GM12878 (cell line): Measurements from ENCODE around the gene GALNTL6. TPM values are rescaled to one million over a fixed set of nuclear protein-coding genes. Genes with fewer than 3 reads are reported as not detected.

ENCODE experiments used
- ATAC-seq: fragments of 200-7000 bp; cut with Tn5 transposase; 3 replicates; pipeline ENCODE4 v1.9.1; 2020; ENCODE audit warnings: mild to moderate bottlenecking, moderate library complexity
- BruUV-seq: library from RNA; stranded (reverse); fragments of 400-500 nt; replicated peaks from 2 replicates; lab custom pipeline; 2021; lab: Mats Ljungman, UMichigan
- CTCF ChIA-PET: fragments of 300-600 bp; sonication (Branson Sonifier 250); formaldehyde crosslinking; extraction: SDS; loops from one replicate; lab custom pipeline; 2021; ENCODE audit warnings: inconsistent platforms; lab: Yijun Ruan, JAX
- POLR2A ChIA-PET: fragments of 350-600 bp; formaldehyde crosslinking; extraction: SDS; loops from one replicate; lab custom pipeline; 2021; ENCODE audit warnings: inconsistent platforms; lab: Charles Lee
- RAD21 ChIA-PET: fragments of 300-600 bp; sonication (Branson Sonifier 250); formaldehyde crosslinking; loops from one replicate; lab custom pipeline; 2023; ENCODE audit warnings: antibody characterized with exemption; ENCODE audit not compliant: unreplicated experiment; lab: Charles Lee
- SMC1A ChIA-PET: fragments of 300-600 bp; sonication (Branson Sonifier 250); formaldehyde crosslinking; loops from one replicate; lab custom pipeline; 2023; ENCODE audit not compliant: unreplicated experiment, uncharacterized antibody; lab: Charles Lee
- DNase-seq: peaks from one replicate; pipeline ENCODE4 v3.0.0-alpha.2; 2011; ENCODE audit warnings: low read depth, low spot score
- FAIRE-seq: peaks from 3 replicates; lab custom pipeline; 2011; peaks lifted over from hg19 to GRCh38; lab: Jason Lieb, UNC
- H2AFZ ChIP-seq: 2 replicates; pipeline ENCODE4 v1.6.0; 2011; ENCODE audit warnings: low read depth, low read length, control low read depth; ENCODE audit not compliant: control insufficient read depth
- H3K27ac ChIP-seq: 2 replicates; pipeline ENCODE4 v1.5.1; 2011; ENCODE audit warnings: control low read depth; ENCODE audit not compliant: control insufficient read depth, insufficient read depth
- H3K27me3 ChIP-seq, 2 experiments: replicated peaks in 1 of 2; 2 replicates each; pipeline versions ENCODE4 v1.6.0 to v1.6.1; 2011; ENCODE audit warnings: low read length in 1 of 2; ENCODE audit not compliant: control insufficient read depth in 2 of 2, insufficient read depth in 2 of 2
- H3K36me3 ChIP-seq, 2 experiments: 2 replicates each; pipeline ENCODE4 v1.5.1; 2011; ENCODE audit warnings: low read length in 1 of 2; ENCODE audit not compliant: control insufficient read depth in 2 of 2, insufficient read depth in 2 of 2
- H3K4me1 ChIP-seq: 2 replicates; pipeline ENCODE4 v1.6.1; 2011; ENCODE audit warnings: mild to moderate bottlenecking, low read length, moderate library complexity, mixed read lengths; ENCODE audit not compliant: control insufficient read depth, insufficient read depth
- H3K4me2 ChIP-seq: 2 replicates; pipeline ENCODE4 v1.6.0; 2011; ENCODE audit warnings: control low read depth; ENCODE audit not compliant: control insufficient read depth, insufficient read depth
- H3K4me3 ChIP-seq: fragments of 200-600 bp; sonication (generic); 2 replicates; pipeline ENCODE4 v1.5.1; 2016
- H3K79me2 ChIP-seq: 2 replicates; pipeline ENCODE4 v1.6.0; 2011; ENCODE audit warnings: low read length; ENCODE audit not compliant: control insufficient read depth, insufficient read depth
- H3K9ac ChIP-seq: 2 replicates; pipeline ENCODE4 v1.8.0; 2011; ENCODE audit warnings: low read length, control low read depth, mixed read lengths; ENCODE audit not compliant: control insufficient read depth, insufficient read depth
- H3K9me3 ChIP-seq: replicated peaks from 3 replicates; pipeline ENCODE4 v1.5.1; 2011; ENCODE audit warnings: mild to moderate bottlenecking, low read length; ENCODE audit not compliant: control insufficient read depth, insufficient read depth
- H4K20me1 ChIP-seq: 2 replicates; pipeline ENCODE4 v1.6.0; 2011; ENCODE audit not compliant: control insufficient read depth, insufficient read depth
- CREM ChIP-seq: IDR thresholded peaks from 2 replicates; pipeline ENCODE4 v1.6.1; 2014; ENCODE audit warnings: antibody characterized with exemption, low read depth
- NR2C2 ChIP-seq: IDR thresholded peaks from 2 replicates; pipeline ENCODE4 v1.6.1; 2011; ENCODE audit warnings: borderline replicate concordance, low read depth; ENCODE audit not compliant: control insufficient read depth, insufficient read length
- NR2F1 ChIP-seq: fragments of 450-650 bp; conservative IDR thresholded peaks from 2 replicates; pipeline ENCODE4 v1.6.1; 2017; ENCODE audit warnings: mild to moderate bottlenecking
- SUPT20H ChIP-seq: IDR thresholded peaks from 2 replicates; pipeline ENCODE4 v1.6.1; 2011; ENCODE audit warnings: low read depth, mild to moderate bottlenecking, low read length, moderate library complexity, borderline replicate concordance; ENCODE audit not compliant: control insufficient read depth
- TBL1XR1 ChIP-seq: IDR thresholded peaks from 2 replicates; pipeline ENCODE4 v1.6.1; 2012; ENCODE audit warnings: low read depth, low read length, improper control_type of control experiment
- ZSCAN29 ChIP-seq: fragments of 450-650 bp; IDR thresholded peaks from 2 replicates; pipeline ENCODE4 v1.6.1; 2017; ENCODE audit warnings: mild to moderate bottlenecking, moderate library complexity
- WGBS: methylation state at CpG from one replicate; pipeline ENCODE4 v1.1.6; 2016; ENCODE audit warnings: low lambda C conversion rate; ENCODE audit not compliant: insufficient replicate concordance, insufficient coverage; ENCODE audit errors: missing lambda C conversion rate; 5-methylcytosine and 5-hydroxymethylcytosine counted together
- in situ Hi-C: fragments of 300-500 bp; cut with MboI; formaldehyde crosslinking; loops from 9 replicates; pipeline ENCODE4 v1.14.3; 2018; ENCODE audit warnings: mixed read lengths
- intact Hi-C: fragments of 100-400 bp; cut with micrococcal nuclease; formaldehyde crosslinking; loops from one replicate; pipeline ENCODE4 v1.14.2; 2022; ENCODE audit not compliant: unreplicated experiment
- polyA plus RNA-seq, 11 experiments: library from polyadenylated mRNA; depleted of rRNA in 4 of 11; unstranded in 6 of 11; stranded (reverse) in 5 of 11; fragments of >200 nt; fragmentation: Nextera tagmentation in 4 of 11; fragmentation: Illumina TruSeq in 1 of 11; extraction: Ambion mirVana in 4 of 11; extraction: Trizol in 1 of 11; gene quantifications; 1 replicate in 1 of 11; 2 replicates in 10 of 11; pipeline versions ENCODE4 v1.2.1 to v1.2.3, GENCODE V29; 2011 to 2016; ENCODE audit warnings: inconsistent platforms in 2 of 11, missing spikeins in 2 of 11, low read depth in 1 of 11
- total RNA-seq, 4 experiments: library from RNA; depleted of rRNA in 3 of 4; stranded (reverse); fragments of >200 nt in 3 of 4; fragmentation: Illumina TruSeq in 1 of 4; extraction: Trizol in 1 of 4; gene quantifications; 2 replicates each; pipeline versions ENCODE4 v1.2.1 to v1.2.3, GENCODE V29; 2013 to 2021
- TF ChIP-seq, protein P1 (sequence below): IDR thresholded peaks from 2 replicates; pipeline ENCODE4 v1.6.1; 2011; ENCODE audit warnings: borderline replicate concordance, low read depth, mild to moderate bottlenecking, moderate library complexity, low read length; ENCODE audit not compliant: insufficient read depth, poor library complexity, severe bottlenecking
- TF ChIP-seq, protein P2 (sequence below): fragments of 450-650 bp; IDR thresholded peaks from 2 replicates; pipeline ENCODE4 v1.6.1; 2016; ENCODE audit warnings: mild to moderate bottlenecking, moderate library complexity, borderline replicate concordance

GALNTL6 gene
- total and polyA plus RNA-seq, 10 of the 15 experiments (the other 5 are each of a cell fraction or from before 2014, with no cell fraction given): 0.01 to 0.29 TPM; not detected in 8

DNA sequence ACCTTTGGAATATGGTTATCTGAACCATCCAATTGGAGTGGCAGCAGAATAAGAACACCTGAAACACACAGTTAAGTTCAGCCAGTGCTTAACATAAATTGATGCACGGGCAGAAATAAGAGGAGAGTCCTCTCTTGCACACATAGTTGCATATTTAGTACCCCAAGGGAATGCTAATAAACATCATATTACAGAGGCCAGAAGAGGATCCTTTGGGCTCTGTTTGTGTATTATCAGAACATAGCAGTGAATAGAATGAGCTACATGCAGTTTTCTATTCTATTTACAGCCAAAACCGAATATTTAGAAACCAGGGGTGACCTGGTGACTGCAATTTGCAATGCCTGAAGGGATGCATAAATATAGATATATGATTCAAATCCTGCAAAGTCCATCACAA, 1054.6 kb downstream of the GALNTL6 start:
- no peak overlapping the region for H3K4me2 ChIP-seq
- no peaks in the 10 kb centered on the region for H3K36me3 ChIP-seq
- WGBS: 0% methylated on average over 2 of the region's 2 CpGs
- no peaks in the 10 kb centered on the region for H3K9me3 ChIP-seq
- no peak overlapping the region for H2AFZ ChIP-seq
- no peaks in the 10 kb centered on the region for H3K27me3 ChIP-seq
- FAIRE-seq (no peak), DNase-seq (no peak), ATAC-seq (no peak)
- in situ Hi-C loops: no loop called here
- no peak overlapping the region for H3K4me3 ChIP-seq
- no TSS peak for BruUV-seq
- ChIA-PET CTCF (no interaction called here), SMC1A (no interaction called here), RAD21 (no interaction called here), POLR2A (no interaction called here)
- intact Hi-C loops: no loop called here
- no peaks in the 10 kb centered on the region for H3K79me2 ChIP-seq
- no peak for TF ChIP-seq TBL1XR1
- TF ChIP-seq, protein P1, sequence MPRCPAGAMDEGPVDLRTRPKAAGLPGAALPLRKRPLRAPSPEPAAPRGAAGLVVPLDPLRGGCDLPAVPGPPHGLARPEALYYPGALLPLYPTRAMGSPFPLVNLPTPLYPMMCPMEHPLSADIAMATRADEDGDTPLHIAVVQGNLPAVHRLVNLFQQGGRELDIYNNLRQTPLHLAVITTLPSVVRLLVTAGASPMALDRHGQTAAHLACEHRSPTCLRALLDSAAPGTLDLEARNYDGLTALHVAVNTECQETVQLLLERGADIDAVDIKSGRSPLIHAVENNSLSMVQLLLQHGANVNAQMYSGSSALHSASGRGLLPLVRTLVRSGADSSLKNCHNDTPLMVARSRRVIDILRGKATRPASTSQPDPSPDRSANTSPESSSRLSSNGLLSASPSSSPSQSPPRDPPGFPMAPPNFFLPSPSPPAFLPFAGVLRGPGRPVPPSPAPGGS: no peak
- no peak for TF ChIP-seq CREM
- no peak for TF ChIP-seq ZSCAN29
- TF ChIP-seq SUPT20H: no peak
- TF ChIP-seq NR2F1: no peak
- no peak for TF ChIP-seq NR2C2
- TF ChIP-seq, protein P2, sequence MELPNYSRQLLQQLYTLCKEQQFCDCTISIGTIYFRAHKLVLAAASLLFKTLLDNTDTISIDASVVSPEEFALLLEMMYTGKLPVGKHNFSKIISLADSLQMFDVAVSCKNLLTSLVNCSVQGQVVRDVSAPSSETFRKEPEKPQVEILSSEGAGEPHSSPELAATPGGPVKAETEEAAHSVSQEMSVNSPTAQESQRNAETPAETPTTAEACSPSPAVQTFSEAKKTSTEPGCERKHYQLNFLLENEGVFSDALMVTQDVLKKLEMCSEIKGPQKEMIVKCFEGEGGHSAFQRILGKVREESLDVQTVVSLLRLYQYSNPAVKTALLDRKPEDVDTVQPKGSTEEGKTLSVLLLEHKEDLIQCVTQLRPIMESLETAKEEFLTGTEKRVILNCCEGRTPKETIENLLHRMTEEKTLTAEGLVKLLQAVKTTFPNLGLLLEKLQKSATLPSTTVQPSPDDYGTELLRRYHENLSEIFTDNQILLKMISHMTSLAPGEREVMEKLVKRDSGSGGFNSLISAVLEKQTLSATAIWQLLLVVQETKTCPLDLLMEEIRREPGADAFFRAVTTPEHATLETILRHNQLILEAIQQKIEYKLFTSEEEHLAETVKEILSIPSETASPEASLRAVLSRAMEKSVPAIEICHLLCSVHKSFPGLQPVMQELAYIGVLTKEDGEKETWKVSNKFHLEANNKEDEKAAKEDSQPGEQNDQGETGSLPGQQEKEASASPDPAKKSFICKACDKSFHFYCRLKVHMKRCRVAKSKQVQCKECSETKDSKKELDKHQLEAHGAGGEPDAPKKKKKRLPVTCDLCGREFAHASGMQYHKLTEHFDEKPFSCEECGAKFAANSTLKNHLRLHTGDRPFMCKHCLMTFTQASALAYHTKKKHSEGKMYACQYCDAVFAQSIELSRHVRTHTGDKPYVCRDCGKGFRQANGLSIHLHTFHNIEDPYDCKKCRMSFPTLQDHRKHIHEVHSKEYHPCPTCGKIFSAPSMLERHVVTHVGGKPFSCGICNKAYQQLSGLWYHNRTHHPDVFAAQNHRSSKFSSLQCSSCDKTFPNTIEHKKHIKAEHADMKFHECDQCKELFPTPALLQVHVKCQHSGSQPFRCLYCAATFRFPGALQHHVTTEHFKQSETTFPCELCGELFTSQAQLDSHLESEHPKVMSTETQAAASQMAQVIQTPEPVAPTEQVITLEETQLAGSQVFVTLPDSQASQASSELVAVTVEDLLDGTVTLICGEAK: no peak
- H3K9ac ChIP-seq: no peak overlapping the region
- no peaks in the 10 kb centered on the region for H4K20me1 ChIP-seq
- no peak overlapping the region for H3K27ac ChIP-seq
- H3K4me1 ChIP-seq: no peaks in the 10 kb centered on the region
